Measurements from ENCODE around the gene HTR6.
"Not testable (repeated sequence)": the region's sequence is repeated elsewhere in the genome, so short reads cannot be mapped to it uniquely, and the experiment has no call there.

The HTR6 gene

GRCh38 chr1:19639228-19639627 lies 25.4 kb upstream of the HTR6 start:
- DNase-seq (ENCODE audit: low spot score): not testable (repeated sequence)

- no peak for DNase-seq (ENCODE audit: low spot score)
Observed at GRCh38 chr1:19639999-19640362, 24.7 kb upstream of the HTR6 start.

GRCh38 chr1:19640363-19641316 lies 24.0 kb upstream of the HTR6 start:
- no peak for DNase-seq (ENCODE audit: low spot score)

DNA sequence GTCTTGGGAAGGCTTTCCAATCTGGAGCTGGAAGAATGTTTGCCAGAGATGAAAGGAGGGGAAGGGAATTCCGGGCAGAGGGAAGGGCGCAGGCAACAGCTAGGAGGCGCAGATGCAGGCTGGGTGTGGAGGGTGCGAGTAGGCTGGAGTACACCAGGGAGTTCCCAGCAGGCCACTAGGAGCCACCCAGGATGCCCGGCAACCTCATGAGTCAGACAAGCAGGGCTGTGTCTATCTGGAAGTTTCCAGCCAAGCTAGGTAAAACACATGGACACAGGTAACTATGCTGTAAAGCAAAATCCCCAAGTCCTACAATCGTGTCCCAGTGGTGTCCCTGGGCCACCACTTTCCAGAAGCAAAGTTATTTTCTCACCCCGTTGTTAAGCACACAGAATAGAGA lies 21.6 kb upstream of the HTR6 start:
- DNase-seq (ENCODE audit: low spot score): peak; percentile 47

DNA sequence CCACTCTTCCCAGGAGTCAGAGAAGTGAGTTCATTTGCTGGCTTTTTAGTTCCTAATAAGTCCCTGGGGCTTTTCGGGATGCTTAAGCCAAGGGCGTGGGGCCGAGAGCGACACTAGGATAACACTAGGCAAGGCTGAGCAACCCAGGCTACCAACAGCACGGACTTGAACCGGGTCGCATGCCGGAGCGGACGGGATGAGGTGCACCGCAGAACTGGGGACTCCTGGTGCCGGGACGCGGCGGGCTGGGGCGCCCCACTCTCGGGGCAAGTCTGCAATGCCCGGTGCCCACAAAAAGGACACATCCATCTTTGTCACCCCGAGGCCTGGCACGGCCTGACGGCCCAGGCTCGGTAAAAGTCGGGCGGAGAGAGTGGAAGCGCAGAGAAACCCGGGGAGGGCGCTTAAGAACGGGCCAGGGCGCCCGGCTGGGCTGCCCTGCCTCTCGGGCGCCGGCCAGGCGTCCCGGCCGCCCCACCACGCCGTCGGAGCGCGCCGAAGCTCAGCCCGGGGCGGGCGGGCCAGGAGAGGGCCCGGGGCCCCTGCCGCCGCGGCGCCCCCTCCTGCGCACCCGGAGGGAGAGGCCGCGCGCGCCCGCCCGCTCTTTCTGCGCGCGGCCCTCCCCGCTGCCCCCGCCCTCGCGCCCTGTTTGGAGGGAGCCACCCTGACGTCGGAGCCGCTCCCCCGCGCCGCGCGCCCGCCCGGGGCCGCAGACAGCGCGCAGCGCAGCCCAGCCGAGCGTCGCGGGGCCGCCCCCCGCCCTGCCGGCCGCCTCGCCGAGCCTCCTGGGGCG lies 20.9 kb upstream of the HTR6 start, which contains the start of gene NBL1:
Gene NBL1, plus strand, starts transcription at position 710 of the 793 bp plus-strand sequence. CDS start 10,720 bp downstream, outside the sequence.
- DNase-seq (ENCODE audit: low spot score): peak; percentile 93

GRCh38 chr1:19644395-19644680 lies 20.3 kb upstream of the HTR6 start:
- no peak for DNase-seq (ENCODE audit: low spot score)

DNA sequence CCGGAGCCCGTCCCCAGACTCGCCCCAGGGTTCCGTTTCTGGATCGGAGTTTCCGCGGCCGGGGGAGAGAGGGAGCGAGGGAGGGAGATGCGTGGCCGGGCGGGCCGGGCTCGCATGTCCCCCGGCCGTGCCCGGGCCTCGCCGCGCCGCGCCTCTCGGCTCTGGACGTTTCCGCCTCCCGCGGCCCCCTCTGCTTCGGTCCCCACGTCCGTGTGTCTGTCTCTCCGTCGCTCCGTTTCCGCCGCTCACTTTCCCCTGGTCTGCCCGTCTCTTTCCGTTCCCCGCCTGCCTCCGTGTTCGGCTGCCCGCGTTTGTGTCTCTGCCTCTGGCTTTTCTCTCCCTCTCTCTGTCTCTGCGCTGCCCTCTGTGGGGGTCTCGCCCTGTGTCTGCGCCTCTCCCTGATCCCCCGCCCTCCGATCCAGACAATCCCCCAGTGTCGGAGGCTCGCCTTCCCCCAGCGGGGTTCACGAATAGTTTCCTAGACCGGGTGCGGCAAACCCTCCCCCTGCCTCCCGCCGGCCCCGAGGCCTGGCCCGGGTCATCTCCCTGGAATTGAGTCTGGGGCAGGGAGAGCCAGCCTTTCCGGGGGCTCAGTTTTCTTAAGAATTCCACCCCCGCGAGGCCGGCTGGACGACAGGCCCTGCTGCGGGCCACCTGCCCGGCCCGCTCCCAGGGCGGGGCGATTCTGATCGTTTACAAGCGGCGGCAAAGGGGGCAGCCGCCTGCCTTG lies 19.8 kb upstream of the HTR6 start:
- peak; percentile 67 for DNase-seq (ENCODE audit: low spot score)

- peak; percentile 54 for DNase-seq (ENCODE audit: low spot score)
Observed at GRCh38 chr1:19645411-19646251, 19.0 kb upstream of the HTR6 start.

- DNase-seq (ENCODE audit: low spot score): peak; percentile 33
Observed at GRCh38 chr1:19646377-19647319, 18.0 kb upstream of the HTR6 start.

DNA sequence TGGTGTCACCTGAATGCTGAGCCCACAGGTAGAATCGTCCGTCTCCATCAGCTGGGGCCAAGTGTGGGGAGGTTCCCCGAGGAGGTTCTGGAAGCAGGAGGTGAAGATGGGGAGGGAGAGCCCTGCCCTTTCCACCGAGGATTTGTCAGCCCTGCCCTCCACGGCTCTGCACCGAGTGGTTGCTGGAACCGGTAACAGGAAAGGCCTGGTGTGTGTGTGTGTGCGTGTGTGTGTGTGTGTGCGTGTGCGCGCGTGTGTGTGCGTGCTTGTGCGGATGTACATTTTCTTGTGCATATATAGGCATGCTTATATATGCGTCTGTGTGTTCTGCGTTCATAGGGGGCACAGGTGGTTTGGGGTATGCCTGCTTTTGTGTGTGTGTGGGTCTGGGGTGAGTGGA lies 17.0 kb upstream of the HTR6 start:
- DNase-seq (ENCODE audit: low spot score): no peak

GRCh38 chr1:19648239-19648638 lies 16.4 kb upstream of the HTR6 start:
- no peak for DNase-seq (ENCODE audit: low spot score)

DNA sequence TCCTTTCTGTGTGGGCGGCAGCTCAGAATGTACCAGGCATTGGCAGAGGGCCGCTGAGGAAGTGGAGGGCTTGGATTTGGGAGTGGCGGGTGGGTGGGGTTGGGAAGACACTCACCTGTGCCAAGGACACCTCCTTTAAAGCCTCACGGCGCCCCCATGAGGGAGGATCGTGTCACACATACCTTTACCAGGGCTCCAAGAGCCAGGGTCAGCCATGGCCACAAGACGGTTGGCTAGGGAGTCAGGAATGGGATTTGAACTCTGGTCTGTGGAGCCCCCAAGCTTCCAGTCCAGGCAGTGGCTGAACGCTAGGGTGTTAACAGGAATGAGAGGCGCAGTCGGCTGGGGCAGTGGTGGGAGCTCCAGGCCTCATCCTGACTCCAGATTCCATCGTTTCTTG lies 16.0 kb upstream of the HTR6 start:
- no peak for DNase-seq (ENCODE audit: low spot score)

DNA sequence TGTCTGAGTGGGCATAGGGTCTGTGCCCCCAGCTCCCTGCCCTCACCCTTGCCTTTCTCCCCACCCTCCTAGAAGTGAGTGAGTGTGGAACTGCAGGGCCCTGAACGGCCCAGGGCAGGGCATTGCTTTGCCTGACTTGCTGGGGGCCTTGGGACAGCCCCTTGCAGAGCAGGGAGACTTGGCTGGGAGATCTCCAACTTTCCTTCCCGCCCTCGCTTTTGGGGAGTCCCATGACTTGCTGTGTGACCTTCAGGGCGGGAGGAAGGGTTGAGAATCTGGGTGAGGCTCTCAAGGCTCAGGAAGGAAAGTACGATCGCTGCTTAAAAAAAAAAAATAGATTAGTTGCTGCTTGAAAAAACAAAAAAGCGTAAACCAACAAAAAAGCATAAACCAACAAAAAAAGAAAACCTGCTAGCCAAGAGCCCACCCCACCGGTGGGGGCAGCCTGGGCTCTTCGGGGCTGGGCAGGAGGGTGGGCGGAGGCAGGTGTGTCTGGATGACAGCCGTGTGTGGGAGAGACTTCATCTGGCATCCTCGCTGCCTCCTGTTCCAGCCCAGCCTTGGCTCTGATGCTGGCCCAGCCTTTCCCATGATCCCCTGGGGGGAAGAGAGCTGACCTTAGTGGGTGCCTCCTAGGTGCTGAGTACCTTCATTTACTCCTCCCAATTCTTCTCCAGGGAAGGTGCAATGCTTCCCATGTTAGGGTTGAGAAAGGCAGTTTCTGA lies 14.1 kb upstream of the HTR6 start:
- peak; percentile 26 for DNase-seq (ENCODE audit: low spot score)

DNA sequence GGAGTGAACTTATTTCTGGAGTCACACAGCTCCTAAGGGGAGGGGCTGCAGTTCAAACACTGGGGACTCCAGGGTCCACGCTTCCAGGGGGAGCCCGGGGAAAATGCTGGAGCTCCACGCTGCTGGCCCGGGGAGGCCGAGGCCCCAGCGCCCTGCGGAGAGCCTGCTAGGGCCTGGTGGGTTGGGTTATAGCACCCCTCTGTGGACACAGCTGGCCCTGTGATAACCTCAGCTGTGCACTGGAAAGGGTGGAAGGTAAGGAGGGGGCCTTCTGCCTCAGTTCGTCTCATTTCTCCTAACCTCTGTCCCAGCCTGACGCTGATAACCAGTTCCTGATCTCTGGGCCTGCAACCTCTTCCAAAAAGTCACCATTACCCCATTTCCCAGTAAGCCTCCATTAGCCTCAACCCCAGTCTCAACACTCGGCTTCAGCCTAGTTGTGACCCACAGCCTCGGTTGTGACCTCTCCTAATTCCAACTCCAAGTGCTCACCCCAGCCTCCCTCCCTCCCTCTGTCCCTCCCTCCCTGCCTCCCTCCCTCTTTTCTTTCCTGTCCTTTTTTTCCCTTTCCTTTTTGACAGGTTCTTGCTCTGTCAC lies 13.4 kb upstream of the HTR6 start:
- DNase-seq (ENCODE audit: low spot score): peak; percentile 90

- DNase-seq (ENCODE audit: low spot score): no peak
Observed at GRCh38 chr1:19654386-19654785, 10.3 kb upstream of the HTR6 start.

DNA sequence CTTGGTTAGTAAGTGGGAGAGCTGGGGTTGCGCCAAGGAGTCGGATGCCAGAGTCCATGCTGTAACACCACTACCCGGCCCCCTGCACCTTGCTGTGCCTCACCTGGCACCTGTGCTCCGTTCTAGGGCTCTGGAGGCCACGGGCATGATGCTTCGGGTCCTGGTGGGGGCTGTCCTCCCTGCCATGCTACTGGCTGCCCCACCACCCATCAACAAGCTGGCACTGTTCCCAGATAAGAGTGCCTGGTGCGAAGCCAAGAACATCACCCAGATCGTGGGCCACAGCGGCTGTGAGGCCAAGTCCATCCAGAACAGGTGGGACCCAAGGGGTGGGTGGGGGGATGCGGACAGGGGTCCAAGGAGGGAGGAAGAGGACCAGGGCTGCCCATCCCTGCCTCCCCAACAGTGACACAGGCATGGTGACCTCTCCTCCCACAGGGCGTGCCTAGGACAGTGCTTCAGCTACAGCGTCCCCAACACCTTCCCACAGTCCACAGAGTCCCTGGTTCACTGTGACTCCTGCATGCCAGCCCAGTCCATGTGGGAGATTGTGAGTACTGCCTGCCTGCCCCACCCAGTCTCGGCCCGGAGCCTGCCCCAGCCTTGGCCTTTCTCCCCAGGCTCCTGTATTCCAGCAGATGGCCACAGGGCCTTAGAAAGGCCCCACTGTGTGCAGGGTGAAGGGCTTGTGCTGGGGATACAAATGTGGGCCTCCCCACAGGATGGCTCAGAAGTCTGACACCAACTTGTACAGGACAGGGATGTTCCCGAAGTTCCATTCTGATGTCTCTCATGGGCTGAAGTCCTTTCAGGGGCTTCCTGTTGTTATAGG lies 9.6 kb upstream of the HTR6 start:
- DNase-seq (ENCODE audit: low spot score): no peak

- DNase-seq (ENCODE audit: low spot score): no peak
Observed at GRCh38 chr1:19655718-19656080, 9.0 kb upstream of the HTR6 start.

DNA sequence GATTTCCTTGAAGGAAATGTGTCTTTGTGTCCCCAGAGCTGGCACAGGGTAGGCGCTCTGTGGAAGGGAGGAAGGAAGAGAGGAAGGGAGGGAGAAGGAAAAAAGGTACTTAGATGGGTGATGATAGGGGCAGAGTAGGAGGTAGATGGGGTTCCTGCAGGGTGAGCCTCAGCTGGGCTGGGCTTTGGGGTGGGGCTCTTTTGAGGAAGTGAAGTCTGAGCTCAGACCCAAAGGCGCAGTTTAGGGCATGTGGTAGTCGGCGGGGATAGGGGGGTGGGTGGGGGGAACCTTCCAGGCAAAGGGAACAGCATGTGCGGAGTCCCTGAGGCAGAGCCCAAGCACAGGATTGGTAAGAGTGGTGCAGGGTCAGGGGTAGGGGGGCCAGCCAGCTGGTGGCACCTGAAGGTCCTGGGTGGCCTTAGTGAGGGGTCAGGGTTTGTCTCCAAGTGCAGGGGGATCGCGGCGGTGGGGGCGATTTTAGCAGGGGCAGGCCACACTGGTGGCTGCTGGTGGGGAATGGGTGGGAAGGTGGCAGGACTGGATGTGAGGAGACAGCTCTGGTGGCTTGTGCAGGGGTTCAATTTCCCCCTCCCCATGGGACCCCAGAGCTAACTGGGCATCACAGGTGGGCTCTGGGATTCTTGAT lies 8.4 kb upstream of the HTR6 start:
- no peak for DNase-seq (ENCODE audit: low spot score)
